ENCODE data around the gene TNNI2.

TNNI2 gene

GRCh38 chr11:1858154-1858553 is 19.4 kb downstream of the TNNI2 start:
- no peak overlapping the region for H3K4me3 ChIP-seq (replicated peaks in 1 of 2; ENCODE audit: low read depth in 2 of 2, low read length in 2 of 2)
- TF ChIP-seq CTCF (IDR thresholded peaks at IDR 0.05; ENCODE audit: low read depth, low read length): no peak
- no peak for DNase-seq (ENCODE audit: low read depth in 2 of 2)

GRCh38 chr11:1858576-1858975 is 19.8 kb downstream of the TNNI2 start:
- no peak overlapping the region for H3K4me3 ChIP-seq (replicated peaks in 1 of 2; ENCODE audit: low read depth in 2 of 2, low read length in 2 of 2)
- no peak for TF ChIP-seq CTCF (IDR thresholded peaks at IDR 0.05; ENCODE audit: low read depth, low read length)
- DNase-seq (ENCODE audit: low read depth in 2 of 2): no peak

GRCh38 chr11:1859004-1859403 is 20.2 kb downstream of the TNNI2 start:
- TF ChIP-seq CTCF (IDR thresholded peaks at IDR 0.05; ENCODE audit: low read depth, low read length): no peak
- H3K4me3 ChIP-seq (replicated peaks in 1 of 2; ENCODE audit: low read depth in 2 of 2, low read length in 2 of 2): no peak overlapping the region
- no peak for DNase-seq (ENCODE audit: low read depth in 2 of 2)

GRCh38 chr11:1860108-1860507 is 21.3 kb downstream of the TNNI2 start:
- DNase-seq (ENCODE audit: low read depth in 2 of 2): no peak
- no peak overlapping the region for H3K4me3 ChIP-seq (replicated peaks in 1 of 2; ENCODE audit: low read depth in 2 of 2, low read length in 2 of 2)
- TF ChIP-seq CTCF (IDR thresholded peaks at IDR 0.05; ENCODE audit: low read depth, low read length): no peak

- no peak for TF ChIP-seq CTCF (IDR thresholded peaks at IDR 0.05; ENCODE audit: low read depth, low read length)
- no peak for DNase-seq (ENCODE audit: low read depth in 2 of 2)
- no peak overlapping the region for H3K4me3 ChIP-seq (replicated peaks in 1 of 2; ENCODE audit: low read depth in 2 of 2, low read length in 2 of 2)
These were observed 22.9 kb downstream of the TNNI2 start for GRCh38 chr11:1861435-1862411.

- no peak for TF ChIP-seq CTCF (IDR thresholded peaks at IDR 0.05; ENCODE audit: low read depth, low read length)
- no peak overlapping the region for H3K4me3 ChIP-seq (replicated peaks in 1 of 2; ENCODE audit: low read depth in 2 of 2, low read length in 2 of 2)
- DNase-seq (ENCODE audit: low read depth in 2 of 2): peak; percentile 37 to 65
These were observed 24.0 kb downstream of the TNNI2 start for GRCh38 chr11:1862588-1863351.

All from cardiac fibroblast (primary cell).